HepG2 (cell line): ENCODE data around the gene NIP7. TPM values are rescaled to one million over a fixed set of nuclear protein-coding genes. Genes with fewer than 3 reads are reported as not detected.

Experiments used
- CERS6 ChIP-seq: sonication (generic); formaldehyde crosslinking; IDR thresholded peaks from 2 replicates; pipeline ENCODE4 v1.5.0; 2020; ENCODE audit warnings: missing genetic modification reagents
- CTCF ChIP-seq: sonication (generic); formaldehyde crosslinking; IDR thresholded peaks from 2 replicates; pipeline ENCODE4 v1.5.0; 2020; ENCODE audit warnings: mild to moderate bottlenecking, missing genetic modification reagents, moderate library complexity
- DMAP1 ChIP-seq: IDR thresholded peaks from 2 replicates; pipeline ENCODE4 v1.6.1; 2016
- FOXJ3 ChIP-seq: sonication (generic); formaldehyde crosslinking; IDR thresholded peaks from 2 replicates; pipeline ENCODE4 v1.4.0; 2020; ENCODE audit warnings: missing genetic modification reagents, mild to moderate bottlenecking, borderline replicate concordance
- GABPB1 ChIP-seq: IDR thresholded peaks from 2 replicates; pipeline ENCODE4 v1.6.1; 2016; ENCODE audit warnings: mild to moderate bottlenecking, missing genetic modification reagents, moderate library complexity, missing compliant biosample characterization
- ISX ChIP-seq: sonication (generic); formaldehyde crosslinking; conservative IDR thresholded peaks from 2 replicates; pipeline ENCODE4 v1.5.0; 2020; ENCODE audit warnings: missing genetic modification reagents
- KDM3A ChIP-seq: IDR thresholded peaks from 2 replicates; pipeline ENCODE4 v1.6.1; 2018; ENCODE audit warnings: low read depth, missing compliant biosample characterization
- RARA ChIP-seq: IDR thresholded peaks from 2 replicates; pipeline ENCODE4 v1.6.1; 2016; ENCODE audit warnings: missing genetic modification reagents, missing compliant biosample characterization
- SIX1 ChIP-seq: sonication (generic); formaldehyde crosslinking; IDR thresholded peaks from 2 replicates; pipeline ENCODE4 v1.4.0; 2020; ENCODE audit warnings: missing genetic modification reagents, borderline replicate concordance
- SMARCE1 ChIP-seq: fragments of 450-650 bp; IDR thresholded peaks from 2 replicates; pipeline ENCODE4 v1.6.1; 2017; ENCODE audit warnings: borderline replicate concordance
- ZBTB1 ChIP-seq: sonication (generic); formaldehyde crosslinking; IDR thresholded peaks from 2 replicates; pipeline ENCODE4 v1.4.0; 2020; ENCODE audit warnings: missing genetic modification reagents, borderline replicate concordance
- ZBTB26 ChIP-seq: IDR thresholded peaks from 2 replicates; pipeline ENCODE4 v1.6.1; 2016; ENCODE audit warnings: missing compliant biosample characterization, missing genetic modification reagents, borderline replicate concordance
- ZFAT ChIP-seq: sonication (generic); formaldehyde crosslinking; conservative IDR thresholded peaks from 2 replicates; pipeline ENCODE4 v1.8.1; 2023; ENCODE audit warnings: missing genetic modification reagents, inconsistent platforms
- ZNF230 ChIP-seq: sonication (generic); formaldehyde crosslinking; IDR thresholded peaks from 2 replicates; pipeline ENCODE4 v1.4.0; 2020; ENCODE audit warnings: mild to moderate bottlenecking, missing genetic modification reagents
- ZNF234 ChIP-seq: sonication (generic); formaldehyde crosslinking; conservative IDR thresholded peaks from 2 replicates; pipeline ENCODE4 v1.5.1; 2020; ENCODE audit warnings: mild to moderate bottlenecking, missing genetic modification reagents
- ZNF839 ChIP-seq: sonication (generic); formaldehyde crosslinking; IDR thresholded peaks from 2 replicates; pipeline ENCODE4 v1.4.0; 2020; ENCODE audit warnings: missing genetic modification reagents, mild to moderate bottlenecking, borderline replicate concordance
- ZUFSP ChIP-seq: sonication (generic); formaldehyde crosslinking; IDR thresholded peaks from 2 replicates; pipeline ENCODE4 v1.9.0; 2021; ENCODE audit warnings: missing genetic modification reagents, mild to moderate bottlenecking, borderline replicate concordance
- polyA plus RNA-seq, 8 experiments: library from polyadenylated mRNA; depleted of rRNA in 3 of 8; stranded (reverse) in 7 of 8; unstranded in 1 of 8; fragments of >200 nt; fragmentation: Illumina TruSeq in 4 of 8; extraction: Trizol in 4 of 8; gene quantifications; 2 replicates each; pipeline versions ENCODE4 v1.2.1 to v1.2.3, GENCODE V29; 2011 to 2016; ENCODE audit warnings: low read depth in 4 of 8, missing spikeins in 1 of 8, mixed read lengths in 1 of 8; ENCODE audit not compliant: insufficient read depth in 1 of 8
- total RNA-seq, 5 experiments: library from RNA; depleted of rRNA; stranded (reverse); fragments of >200 nt; fragmentation: Illumina TruSeq; extraction: Trizol; gene quantifications; 2 replicates each; pipeline ENCODE4 v1.2.3, GENCODE V29; 2016; ENCODE audit warnings: low read depth in 1 of 5
- TF ChIP-seq, protein P1 (sequence below): sonication (generic); formaldehyde crosslinking; IDR thresholded peaks from 2 replicates; pipeline ENCODE4 v1.5.0; 2020; ENCODE audit warnings: missing genetic modification reagents
- TF ChIP-seq, protein P2 (sequence below): conservative IDR thresholded peaks from 2 replicates; pipeline ENCODE4 v1.6.1; 2018; ENCODE audit warnings: missing genetic modification reagents

The NIP7 gene
- total and polyA plus RNA-seq, 2 of the 13 experiments (the other 11 are each of a cell fraction or from before 2014, with no cell fraction given), result 15.3 to 114 TPM

DNA sequence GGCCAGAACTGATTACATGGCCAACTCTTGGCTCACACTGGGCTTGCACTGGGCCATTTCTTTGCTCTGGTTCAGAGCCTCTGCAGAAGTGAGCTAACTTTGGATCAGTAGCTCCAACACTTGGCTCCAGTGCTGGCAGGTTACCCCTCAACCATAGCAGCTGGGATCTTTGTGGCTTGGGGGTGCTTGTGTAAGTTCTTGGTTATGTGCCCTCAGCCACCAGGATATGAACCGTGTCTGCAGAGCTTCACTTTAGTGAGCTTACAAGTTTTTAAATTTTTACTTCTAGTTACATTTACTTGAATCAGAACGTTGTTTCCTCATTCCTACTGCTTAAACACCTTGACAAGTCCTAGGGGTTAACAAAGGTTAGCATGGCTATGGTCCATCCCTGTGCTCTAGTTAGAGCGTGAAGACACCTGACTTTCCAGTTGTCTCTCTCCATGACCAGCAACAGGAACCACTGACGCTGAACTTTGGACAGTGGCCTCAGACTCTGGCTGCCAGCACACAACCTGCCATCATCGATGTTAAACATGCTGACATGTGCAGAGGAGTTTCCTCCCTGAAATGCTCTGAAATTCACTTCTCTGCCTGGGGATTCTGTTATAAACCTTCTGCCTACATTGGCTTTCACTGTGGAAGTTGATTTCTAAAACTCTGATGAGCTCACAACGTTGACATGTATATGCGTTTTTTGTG is 13.2 kb upstream of the NIP7 start (continued):
- TF ChIP-seq, protein P1, sequence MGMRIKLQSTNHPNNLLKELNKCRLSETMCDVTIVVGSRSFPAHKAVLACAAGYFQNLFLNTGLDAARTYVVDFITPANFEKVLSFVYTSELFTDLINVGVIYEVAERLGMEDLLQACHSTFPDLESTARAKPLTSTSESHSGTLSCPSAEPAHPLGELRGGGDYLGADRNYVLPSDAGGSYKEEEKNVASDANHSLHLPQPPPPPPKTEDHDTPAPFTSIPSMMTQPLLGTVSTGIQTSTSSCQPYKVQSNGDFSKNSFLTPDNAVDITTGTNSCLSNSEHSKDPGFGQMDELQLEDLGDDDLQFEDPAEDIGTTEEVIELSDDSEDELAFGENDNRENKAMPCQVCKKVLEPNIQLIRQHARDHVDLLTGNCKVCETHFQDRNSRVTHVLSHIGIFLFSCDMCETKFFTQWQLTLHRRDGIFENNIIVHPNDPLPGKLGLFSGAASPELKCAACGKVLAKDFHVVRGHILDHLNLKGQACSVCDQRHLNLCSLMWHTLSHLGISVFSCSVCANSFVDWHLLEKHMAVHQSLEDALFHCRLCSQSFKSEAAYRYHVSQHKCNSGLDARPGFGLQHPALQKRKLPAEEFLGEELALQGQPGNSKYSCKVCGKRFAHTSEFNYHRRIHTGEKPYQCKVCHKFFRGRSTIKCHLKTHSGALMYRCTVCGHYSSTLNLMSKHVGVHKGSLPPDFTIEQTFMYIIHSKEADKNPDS, result no peak
- TF ChIP-seq CTCF (no peak), ZFAT (CRISPR knock-in tag) (no peak), ZUFSP (no peak), GABPB1 (CRISPR knock-in tag) (peak; percentile 52; the same call in 1 of the 2 replicates), DMAP1 (peak; percentile 88), KDM3A (peak; percentile 62; the same call in 1 of the 2 replicates), RARA (peak; percentile 73), ZBTB1 (no peak), CERS6 (no peak), SIX1 (no peak; the same call in 1 of the 2 replicates), ZNF234 (no peak), ZNF230 (CRISPR knock-in tag) (no peak), SMARCE1 (no peak), ISX (CRISPR knock-in tag) (no peak), ZNF839 (no peak), FOXJ3 (CRISPR knock-in tag) (0 out of 2 replicates have a peak, but pooled peaks have one; percentile 58), ZBTB26 (CRISPR knock-in tag) (no peak)
- TF ChIP-seq, protein P2, sequence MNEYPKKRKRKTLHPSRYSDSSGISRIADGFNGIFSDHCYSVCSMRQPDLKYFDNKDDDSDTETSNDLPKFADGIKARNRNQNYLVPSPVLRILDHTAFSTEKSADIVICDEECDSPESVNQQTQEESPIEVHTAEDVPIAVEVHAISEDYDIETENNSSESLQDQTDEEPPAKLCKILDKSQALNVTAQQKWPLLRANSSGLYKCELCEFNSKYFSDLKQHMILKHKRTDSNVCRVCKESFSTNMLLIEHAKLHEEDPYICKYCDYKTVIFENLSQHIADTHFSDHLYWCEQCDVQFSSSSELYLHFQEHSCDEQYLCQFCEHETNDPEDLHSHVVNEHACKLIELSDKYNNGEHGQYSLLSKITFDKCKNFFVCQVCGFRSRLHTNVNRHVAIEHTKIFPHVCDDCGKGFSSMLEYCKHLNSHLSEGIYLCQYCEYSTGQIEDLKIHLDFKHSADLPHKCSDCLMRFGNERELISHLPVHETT (CRISPR knock-in tag), result no peak
